HG02852 (cell line): ENCODE data around the gene D2HGDH.
"Not testable (repeated sequence)": the region's sequence is repeated elsewhere in the genome, so short reads cannot be mapped to it uniquely, and the experiment has no call there.

Experiments
- ATAC-seq: cut with Tn5 transposase; IDR thresholded peaks from one replicate; pipeline ENCODE4 v1.9.1; 2021; ENCODE audit warnings: mild to moderate bottlenecking, moderate library complexity; ENCODE audit not compliant: unreplicated experiment

D2HGDH gene

GRCh38 chr2:241724975-241725870, 9.2 kb upstream of the D2HGDH start:
- no peak for ATAC-seq

DNA sequence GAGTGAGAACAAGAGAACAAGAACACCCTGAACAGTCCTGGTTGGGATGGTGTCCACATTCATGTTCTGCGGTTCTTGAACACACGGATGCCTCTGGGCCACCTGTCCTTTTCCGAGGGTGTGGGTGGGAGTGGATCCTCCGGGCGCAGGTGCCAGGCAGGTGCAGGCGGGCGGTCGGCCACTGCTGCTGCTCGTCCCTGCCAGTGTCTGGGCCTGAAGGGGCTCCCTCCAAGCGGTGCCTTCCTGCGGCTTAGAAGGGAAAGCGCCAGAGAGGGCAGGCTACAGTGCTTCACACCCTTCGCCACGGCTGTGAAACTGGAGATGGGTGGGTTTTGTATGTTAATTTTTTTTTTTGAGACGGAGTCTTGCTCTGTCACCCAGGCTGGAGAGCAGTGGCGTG, 8.0 kb upstream of the D2HGDH start:
- no peak for ATAC-seq

GRCh38 chr2:241728000-241728399, 6.4 kb upstream of the D2HGDH start:
- ATAC-seq, result no peak

GRCh38 chr2:241728627-241729026, 5.8 kb upstream of the D2HGDH start:
- no peak for ATAC-seq

DNA sequence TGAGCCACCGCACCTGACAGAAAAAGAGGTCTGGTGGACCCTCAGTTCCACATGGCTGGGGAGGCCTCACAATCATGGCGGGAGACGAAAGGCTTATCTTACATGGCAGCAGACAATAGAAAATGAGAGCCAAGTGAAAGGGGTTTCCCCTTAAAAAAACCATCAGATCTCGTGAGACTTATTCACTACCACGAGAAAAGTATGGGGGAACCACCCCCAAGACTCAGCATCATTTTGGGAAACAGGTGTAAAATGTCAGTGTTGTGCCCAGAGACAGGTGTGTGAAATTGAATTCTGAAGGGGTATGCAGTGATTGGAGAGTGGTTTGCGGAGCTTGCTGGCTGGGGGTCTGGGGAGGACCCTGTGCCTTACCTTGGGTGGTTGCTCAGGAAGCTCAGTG, 4.6 kb upstream of the D2HGDH start:
- no peak for ATAC-seq

DNA sequence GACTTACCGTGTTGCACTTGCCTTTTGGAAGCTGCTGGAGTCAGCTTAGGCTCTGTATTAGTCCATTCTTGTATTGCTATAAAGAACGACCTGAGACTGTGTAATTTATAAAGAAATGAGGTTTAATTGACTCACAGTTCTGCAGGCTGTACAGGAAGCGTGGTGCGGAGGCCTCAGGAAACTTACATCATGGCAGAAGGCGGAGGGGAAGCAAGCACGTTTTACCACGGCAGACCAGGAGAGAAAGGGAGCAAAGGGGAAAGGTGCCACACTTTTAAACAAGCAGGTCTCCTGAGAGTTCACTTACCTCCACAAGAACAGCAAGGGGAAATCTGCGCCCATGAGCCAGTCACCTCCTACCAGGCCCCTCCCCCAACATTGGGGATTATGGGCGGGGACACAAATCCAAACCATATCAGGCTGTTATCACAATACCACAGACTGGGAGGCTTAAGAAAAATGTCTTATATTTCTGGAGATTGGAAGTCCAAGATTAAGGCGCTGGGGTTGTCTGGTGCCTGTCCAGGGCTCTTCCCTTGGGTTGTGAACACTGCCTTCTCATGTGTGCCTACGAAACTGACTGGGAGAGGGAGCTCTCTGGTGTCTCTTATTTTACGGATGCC, 3.6 kb upstream of the D2HGDH start:
- ATAC-seq, result no peak

DNA sequence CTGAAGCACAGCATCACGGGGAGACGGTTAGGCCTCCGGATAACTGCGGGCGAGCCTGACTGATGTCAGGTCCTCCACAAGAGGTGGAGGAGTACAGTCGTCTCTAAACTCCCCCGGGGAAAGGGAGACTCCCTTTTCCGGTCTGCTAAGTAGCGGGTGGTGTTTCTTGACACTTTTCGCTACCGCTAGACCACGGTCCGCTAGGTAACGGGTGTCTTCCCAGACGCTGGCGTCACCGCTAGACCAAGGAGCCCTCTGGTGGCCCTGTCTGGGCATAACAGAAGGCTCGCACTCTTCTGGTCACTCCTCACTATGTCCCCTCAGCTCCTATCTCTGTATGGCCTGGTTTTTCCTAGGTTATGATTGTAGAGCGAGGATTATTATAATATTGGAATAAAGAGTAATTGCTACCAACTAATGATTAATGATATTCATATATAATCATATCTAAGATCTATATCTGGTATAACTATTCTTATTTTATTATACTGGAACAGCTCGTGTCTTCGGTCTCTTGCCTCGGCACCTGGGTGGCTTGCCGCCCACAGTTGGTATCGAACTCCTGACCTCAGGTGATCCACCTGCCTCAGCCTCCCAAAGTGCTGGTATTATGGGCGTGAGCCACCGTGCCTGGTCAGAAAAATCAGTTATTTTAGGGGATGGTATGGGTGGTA, 1.8 kb upstream of the D2HGDH start:
- ATAC-seq, result not testable (repeated sequence)

DNA sequence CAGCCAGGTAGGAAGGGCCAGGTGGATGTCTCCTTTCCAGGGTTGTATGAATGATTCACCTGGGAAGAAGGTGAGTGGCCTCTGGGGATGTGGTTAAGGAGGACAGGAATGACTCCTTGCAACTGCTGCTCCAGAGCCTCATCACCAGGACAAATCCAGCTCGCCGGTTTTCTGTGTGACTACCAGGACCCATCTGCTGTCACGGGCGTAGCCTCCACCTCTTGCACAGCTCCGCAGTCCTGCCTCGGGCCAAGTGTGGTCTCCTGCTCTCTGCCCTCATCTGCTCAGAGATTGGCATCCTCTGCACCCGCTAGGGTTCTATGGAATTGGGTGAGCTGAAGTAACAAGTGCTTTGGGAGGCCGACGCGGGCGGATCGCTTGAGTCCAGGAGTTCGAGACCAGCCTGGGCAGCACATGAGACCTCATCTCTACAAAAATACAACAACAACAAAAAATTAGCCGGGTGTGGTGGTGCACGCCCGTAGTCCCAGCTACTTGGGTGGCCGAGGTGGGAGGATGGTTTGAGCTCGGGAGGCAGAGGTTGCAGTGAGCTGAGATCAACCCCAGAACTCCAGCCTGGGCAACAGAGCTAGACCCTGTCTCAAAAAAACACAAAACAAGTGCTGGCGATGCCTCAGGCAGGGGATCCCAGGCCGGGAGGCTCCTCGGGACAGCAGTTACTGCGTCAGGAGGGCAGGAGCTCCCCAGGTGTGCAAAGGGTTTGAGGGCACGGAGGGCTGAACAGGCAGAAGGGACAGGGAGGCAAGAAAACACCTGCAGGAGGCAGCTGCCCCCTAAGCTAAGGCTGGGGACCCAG, 831 bp upstream of the D2HGDH start:
- ATAC-seq, result no peak

GRCh38 chr2:241734208-241734466, 293 bp upstream of the D2HGDH start:
- peak; percentile 30 for ATAC-seq

GRCh38 chr2:241736111-241736510, 1.7 kb downstream of the D2HGDH start:
- ATAC-seq, result no peak

- no peak for ATAC-seq
Measured at GRCh38 chr2:241738040-241738686, 3.7 kb downstream of the D2HGDH start.

DNA sequence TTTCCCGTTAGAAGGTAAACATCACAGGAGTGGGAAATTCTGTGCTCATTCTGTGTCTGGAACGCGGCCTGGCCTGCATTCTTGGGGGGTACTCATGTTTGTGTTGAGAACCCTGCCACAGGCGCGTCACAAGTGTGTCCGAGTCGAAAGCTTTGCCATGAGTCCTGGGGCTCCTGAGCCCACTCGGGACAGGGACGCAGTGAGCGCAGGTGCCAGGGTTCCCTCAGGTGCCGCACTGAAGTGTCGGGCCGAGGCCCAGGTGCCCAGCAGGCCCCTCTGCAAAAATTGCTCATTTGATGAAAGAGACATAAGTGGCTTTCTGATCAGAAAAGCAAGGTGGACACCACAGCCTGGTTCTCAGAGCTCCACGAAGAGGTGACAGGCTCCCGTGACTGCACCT, 4.7 kb downstream of the D2HGDH start:
- ATAC-seq, result no peak

GRCh38 chr2:241739651-241740050, 5.2 kb downstream of the D2HGDH start:
- ATAC-seq, result no peak

DNA sequence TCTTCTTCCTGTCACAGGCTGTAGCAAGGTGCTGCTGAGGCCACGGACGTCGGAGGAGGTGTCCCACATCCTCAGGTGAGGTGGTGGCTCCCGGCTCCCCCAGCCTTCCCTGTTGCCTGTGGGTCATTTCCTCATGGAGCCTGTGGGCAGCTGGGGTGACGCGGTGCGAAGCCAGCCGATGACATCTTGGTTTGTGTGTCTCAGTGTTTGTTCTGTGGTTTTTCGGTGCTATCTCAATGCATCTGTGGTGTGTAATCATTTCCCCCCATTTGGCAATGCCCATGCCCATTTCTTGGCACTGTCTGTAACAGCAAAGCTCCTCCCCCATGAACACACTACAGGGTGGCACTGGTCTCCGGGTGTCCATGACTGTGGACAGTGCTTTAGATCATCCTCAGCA, 6.6 kb downstream of the D2HGDH start:
- no peak for ATAC-seq

- no peak for ATAC-seq
Measured at GRCh38 chr2:241742320-241742939, 8.0 kb downstream of the D2HGDH start.

DNA sequence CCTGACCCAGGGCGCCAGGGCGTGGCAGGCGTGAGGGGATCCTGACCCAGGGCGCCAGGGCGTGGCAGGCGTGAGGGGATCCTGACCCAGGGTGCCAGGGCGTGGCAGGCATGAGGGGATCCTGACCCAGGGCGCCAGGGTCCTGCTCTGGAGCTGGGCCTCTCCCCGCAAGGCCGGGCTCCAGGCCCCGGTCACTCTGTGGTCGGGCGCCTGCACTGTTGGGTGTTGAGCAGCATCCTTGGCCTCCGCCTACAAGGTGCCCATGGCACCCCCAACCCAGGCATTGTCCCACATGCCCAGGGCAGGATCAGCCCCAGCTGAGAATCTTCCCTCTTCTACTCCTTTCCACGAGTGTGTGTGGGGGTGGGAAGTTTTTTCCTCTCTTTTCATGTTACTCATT, 8.6 kb downstream of the D2HGDH start:
- ATAC-seq, result not testable (repeated sequence)

GRCh38 chr2:241743620-241744019, 9.2 kb downstream of the D2HGDH start:
- no peak for ATAC-seq

DNA sequence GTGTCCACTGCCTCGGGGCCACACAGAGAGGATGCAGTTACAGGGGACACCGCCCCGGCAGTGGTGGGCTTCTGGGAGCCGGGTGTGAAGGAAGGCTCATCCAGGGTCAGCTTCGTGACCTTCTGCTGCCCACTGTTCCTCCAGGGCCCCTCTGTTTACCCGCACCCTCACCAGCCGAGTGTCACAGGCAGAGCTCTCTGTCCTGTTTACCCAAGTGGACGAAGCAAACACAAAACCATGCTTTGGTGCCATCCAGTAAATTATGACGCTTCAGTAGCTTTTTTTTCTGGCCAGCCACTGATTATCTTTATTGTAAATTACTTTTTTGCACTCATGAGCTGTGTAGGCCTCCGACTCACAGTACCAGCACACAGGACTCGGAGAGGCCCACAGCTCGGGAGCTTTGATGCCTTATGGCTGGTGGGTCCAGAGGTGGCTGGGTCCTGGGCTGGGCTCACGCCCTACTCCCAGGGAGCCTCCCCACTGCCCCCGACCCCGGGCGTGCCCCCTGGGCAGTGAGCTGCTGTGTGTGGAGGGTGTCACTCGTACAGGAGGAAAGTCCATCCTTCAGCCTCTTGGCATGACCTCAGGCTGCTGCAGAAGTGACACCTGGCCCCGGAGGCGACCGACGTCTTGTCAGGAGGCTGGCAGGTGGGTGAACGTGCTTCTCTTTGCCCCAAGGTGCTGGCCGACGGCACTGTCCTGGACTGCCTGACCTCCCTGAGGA, 9.8 kb downstream of the D2HGDH start:
- ATAC-seq, result no peak

- ATAC-seq, result no peak
Measured at GRCh38 chr2:241745276-241745675, 10.8 kb downstream of the D2HGDH start.

DNA sequence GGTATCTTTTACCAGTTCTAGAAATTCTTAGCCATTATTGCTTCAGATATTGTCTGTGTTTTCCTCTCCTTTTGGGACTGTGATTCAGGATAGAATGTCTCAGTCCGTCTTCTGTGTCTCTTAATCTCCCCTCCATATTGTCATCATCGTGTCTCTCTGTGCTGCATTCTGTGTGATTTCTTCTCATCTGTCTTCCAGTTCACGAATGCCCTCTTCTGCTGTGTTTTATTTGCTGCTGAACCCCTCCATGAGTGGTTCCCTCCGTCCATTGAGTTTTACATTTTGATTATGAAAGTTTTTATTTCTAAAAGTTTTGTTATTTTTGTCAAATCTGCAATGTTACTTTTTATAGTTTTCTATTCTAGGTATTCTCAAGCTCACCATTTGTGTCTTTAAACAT, 11.7 kb downstream of the D2HGDH start:
- no peak for ATAC-seq
